Neural progenitor cell (in vitro differentiated cells): ENCODE data around the gene FRY. TPM values are rescaled to one million over a fixed set of nuclear protein-coding genes. Genes with fewer than 3 reads are reported as not detected.

Experiments
- DNase-seq: peaks from one replicate; pipeline ENCODE4 v3.0.0-alpha.2; 2016; ENCODE audit warnings: low spot score
- H2AFZ ChIP-seq: fragments of 200-600 bp; sonication (generic); replicated peaks from 2 replicates; pipeline ENCODE4 v1.6.1; 2016; ENCODE audit warnings: antibody characterized with exemption
- H3F3A ChIP-seq: fragments of 200-600 bp; sonication (generic); 2 replicates; pipeline ENCODE4 v1.6.1; 2016; ENCODE audit warnings: antibody characterized with exemption, low read depth
- H3K27ac ChIP-seq: fragments of 200-600 bp; sonication (generic); 2 replicates; pipeline ENCODE4 v1.5.1; 2016; ENCODE audit warnings: mild to moderate bottlenecking
- H3K27me3 ChIP-seq: fragments of 200-600 bp; sonication (generic); 2 replicates; pipeline ENCODE4 v1.6.1; 2016; ENCODE audit warnings: mild to moderate bottlenecking, moderate library complexity
- H3K36me3 ChIP-seq: fragments of 200-600 bp; sonication (generic); 2 replicates; pipeline ENCODE4 v1.5.1; 2016
- H3K4me1 ChIP-seq: fragments of 200-600 bp; sonication (generic); 2 replicates; pipeline ENCODE4 v1.6.1; 2016; ENCODE audit warnings: mixed run types
- H3K4me2 ChIP-seq: fragments of 200-600 bp; sonication (generic); 2 replicates; pipeline ENCODE4 v1.6.1; 2016
- H3K4me3 ChIP-seq: fragments of 200-600 bp; sonication (generic); 2 replicates; pipeline ENCODE4 v1.5.1; 2016
- H3K79me2 ChIP-seq: fragments of 200-600 bp; sonication (generic); 2 replicates; pipeline ENCODE4 v1.6.1; 2016; ENCODE audit warnings: low read depth
- H3K9ac ChIP-seq: fragments of 200-600 bp; sonication (generic); 2 replicates; pipeline ENCODE4 v1.6.1; 2016
- H3K9me3 ChIP-seq: fragments of 200-600 bp; sonication (generic); 2 replicates; pipeline ENCODE4 v1.5.1; 2016; ENCODE audit warnings: low read depth
- H4K20me1 ChIP-seq: fragments of 200-600 bp; sonication (generic); 2 replicates; pipeline ENCODE4 v1.6.1; 2016; ENCODE audit warnings: low read depth
- H3K27ac Mint-ChIP-seq: 3 replicates; pipeline ENCODE4 v1.8.0; 2021; ENCODE audit warnings: mixed read lengths
- H3K27me3 Mint-ChIP-seq: 2 replicates; pipeline ENCODE4 v1.8.0; 2022; ENCODE audit warnings: low read depth, mild to moderate bottlenecking, inconsistent platforms, moderate library complexity, mixed read lengths; ENCODE audit not compliant: insufficient read depth
- H3K36me3 Mint-ChIP-seq: 3 replicates; pipeline ENCODE4 v1.8.0; 2021; ENCODE audit warnings: mixed read lengths
- H3K4me1 Mint-ChIP-seq: 3 replicates; pipeline ENCODE4 v1.8.0; 2021; ENCODE audit warnings: mixed read lengths
- H3K4me3 Mint-ChIP-seq: 3 replicates; pipeline ENCODE4 v1.8.0; 2021; ENCODE audit warnings: mild to moderate bottlenecking, moderate library complexity, mixed read lengths
- H3K9me3 Mint-ChIP-seq: 3 replicates; pipeline ENCODE4 v1.8.0; 2020; ENCODE audit warnings: mixed read lengths
- CTCF ChIP-seq: fragments of 200-600 bp; sonication (generic); IDR thresholded peaks from 2 replicates; pipeline ENCODE4 v1.5.1; 2017; ENCODE audit warnings: antibody characterized with exemption, mild to moderate bottlenecking
- EZH2 ChIP-seq: fragments of 200-600 bp; sonication (generic); IDR thresholded peaks from 2 replicates; pipeline ENCODE4 v1.6.1; 2017; ENCODE audit warnings: antibody characterized with exemption, mild to moderate bottlenecking, moderate library complexity
- EZH2phosphoT487 ChIP-seq: fragments of 200-600 bp; sonication (generic); IDR thresholded peaks from 2 replicates; pipeline ENCODE4 v1.6.1; 2017; ENCODE audit warnings: antibody characterized with exemption
- total RNA-seq: library from RNA; depleted of rRNA; stranded (reverse); fragments of >200 nt; gene quantifications from 2 replicates; pipeline ENCODE4 v1.2.3, GENCODE V29; 2015; ENCODE audit warnings: low replicate concordance

FRY gene
- total RNA-seq, 1 donor from 2014 or later: 12.6 TPM

- peaks cover 3% of the 10 kb centered on the region for H3K27me3 Mint-ChIP-seq
- no peak for TF ChIP-seq EZH2phosphoT487
- no peak for TF ChIP-seq CTCF
- no peak for TF ChIP-seq EZH2
- Histone ChIP-seq H3K36me3 (no peaks in the 10 kb centered on the region), H3K9ac (no peak overlapping the region), H3K4me2 (no peak overlapping the region), H3K27me3 (no peaks in the 10 kb centered on the region), H3K4me3 (no peak overlapping the region), H4K20me1 (no peaks in the 10 kb centered on the region), H3K27ac (no peak overlapping the region), H3K79me2 (no peaks in the 10 kb centered on the region), H2AFZ (no peak overlapping the region), H3K9me3 (no peaks in the 10 kb centered on the region), H3K4me1 (no peaks in the 10 kb centered on the region), H3F3A (no peaks in the 10 kb centered on the region)
- no peaks in the 10 kb centered on the region for H3K4me1 Mint-ChIP-seq
- peaks cover 13% of the 10 kb centered on the region for H3K9me3 Mint-ChIP-seq
- H3K36me3 Mint-ChIP-seq: no peaks in the 10 kb centered on the region
- no peak overlapping the region for H3K27ac Mint-ChIP-seq
- no peak for DNase-seq
- H3K4me3 Mint-ChIP-seq: no peak overlapping the region
Measured at GRCh38 chr13:32125751-32126150, 94.2 kb downstream of the FRY start.

- no peak overlapping the region for H2AFZ ChIP-seq
- no peaks in the 10 kb centered on the region for H3F3A ChIP-seq
- no peak overlapping the region for H3K4me3 ChIP-seq
- H4K20me1 ChIP-seq: no peaks in the 10 kb centered on the region
- Mint-ChIP-seq H3K4me1 (no peaks in the 10 kb centered on the region), H3K36me3 (no peaks in the 10 kb centered on the region), H3K9me3 (peaks cover 13% of the 10 kb centered on the region), H3K4me3 (no peak overlapping the region), H3K27ac (no peak overlapping the region), H3K27me3 (peaks cover 3% of the 10 kb centered on the region)
- H3K27ac ChIP-seq: no peak overlapping the region
- H3K27me3 ChIP-seq: no peaks in the 10 kb centered on the region
- no peaks in the 10 kb centered on the region for H3K36me3 ChIP-seq
- DNase-seq: no peak
- no peak overlapping the region for H3K9ac ChIP-seq
- H3K4me2 ChIP-seq: no peak overlapping the region
- H3K9me3 ChIP-seq: no peaks in the 10 kb centered on the region
- no peaks in the 10 kb centered on the region for H3K4me1 ChIP-seq
- no peaks in the 10 kb centered on the region for H3K79me2 ChIP-seq
- TF ChIP-seq CTCF (no peak), EZH2phosphoT487 (no peak), EZH2 (no peak)
Measured at GRCh38 chr13:32126278-32126677, 94.7 kb downstream of the FRY start.

- no peak for DNase-seq
- Histone ChIP-seq H2AFZ (no peak overlapping the region), H3K9me3 (no peaks in the 10 kb centered on the region), H4K20me1 (no peaks in the 10 kb centered on the region), H3K4me3 (no peak overlapping the region), H3K27me3 (no peaks in the 10 kb centered on the region), H3K79me2 (no peaks in the 10 kb centered on the region), H3K27ac (no peak overlapping the region), H3K9ac (no peak overlapping the region), H3K4me2 (no peak overlapping the region), H3K4me1 (no peaks in the 10 kb centered on the region), H3K36me3 (no peaks in the 10 kb centered on the region), H3F3A (no peaks in the 10 kb centered on the region)
- H3K9me3 Mint-ChIP-seq: peaks cover 9% of the 10 kb centered on the region
- TF ChIP-seq EZH2 (no peak), EZH2phosphoT487 (no peak), CTCF (no peak)
- peaks cover 3% of the 10 kb centered on the region for H3K27me3 Mint-ChIP-seq
- H3K4me1 Mint-ChIP-seq: no peaks in the 10 kb centered on the region
- no peak overlapping the region for H3K27ac Mint-ChIP-seq
- H3K4me3 Mint-ChIP-seq: no peak overlapping the region
- no peaks in the 10 kb centered on the region for H3K36me3 Mint-ChIP-seq
Measured at GRCh38 chr13:32126756-32127155, 95.2 kb downstream of the FRY start.
